ENCODE data around the gene INAFM2.

Gene INAFM2

GRCh38 chr15:40365624-40366456 is 42.3 kb downstream of the INAFM2 start:
- H3K4me3 ChIP-seq (ENCODE audit: low read depth in 1 of 2, low read length in 1 of 2): no peak overlapping the region
- no peaks in the 10 kb centered on the region for H3K9me3 ChIP-seq
- no peak for TF ChIP-seq CTCF (IDR thresholded peaks at IDR 0.05)
- no peaks in the 10 kb centered on the region for H3K27me3 ChIP-seq
- peaks cover 16% of the 10 kb centered on the region for H3K36me3 ChIP-seq
- H3K4me1 ChIP-seq (ENCODE audit: control insufficient read depth in 1 of 2, insufficient read depth in 1 of 2, low read depth in 1 of 2, low read length in 1 of 2): peaks cover 19 to 21% of the 10 kb centered on the region in 2 experiments
- no peak overlapping the region for H3K27ac ChIP-seq

- Histone ChIP-seq H3K4me1 (ENCODE audit: control insufficient read depth in 1 of 2, insufficient read depth in 1 of 2, low read depth in 1 of 2, low read length in 1 of 2) (peaks cover 19 to 21% of the 10 kb centered on the region in 2 experiments), H3K27ac (peak overlapping the region; percentile 84), H3K4me3 (ENCODE audit: low read depth in 1 of 2, low read length in 1 of 2) (peak overlapping the region; percentile 74 to 83), H3K9me3 (no peaks in the 10 kb centered on the region), H3K36me3 (peaks cover 12% of the 10 kb centered on the region), H3K27me3 (no peaks in the 10 kb centered on the region)
- TF ChIP-seq CTCF (IDR thresholded peaks at IDR 0.05): no peak
Measured at GRCh38 chr15:40366457-40367370, 43.2 kb downstream of the INAFM2 start.

- H3K27ac ChIP-seq: peak overlapping the region; percentile 84
- TF ChIP-seq CTCF (IDR thresholded peaks at IDR 0.05): no peak
- H3K4me3 ChIP-seq (ENCODE audit: low read depth in 1 of 2, low read length in 1 of 2): peak overlapping the region; percentile 74 to 83
Measured at GRCh38 chr15:40367371-40367685, 43.8 kb downstream of the INAFM2 start.

GRCh38 chr15:40367686-40368611 is 44.5 kb downstream of the INAFM2 start:
- Histone ChIP-seq H3K4me3 (ENCODE audit: low read depth in 1 of 2, low read length in 1 of 2) (peak overlapping the region; percentile 74 to 83), H3K4me1 (ENCODE audit: control insufficient read depth in 1 of 2, insufficient read depth in 1 of 2, low read depth in 1 of 2, low read length in 1 of 2) (peaks cover 23 to 26% of the 10 kb centered on the region in 2 experiments), H3K36me3 (peaks cover 4% of the 10 kb centered on the region), H3K9me3 (no peaks in the 10 kb centered on the region), H3K27me3 (no peaks in the 10 kb centered on the region), H3K27ac (peak overlapping the region; percentile 84)
- peak; percentile 97 for TF ChIP-seq CTCF (IDR thresholded peaks at IDR 0.05)

More at GRCh38 chr15:40367371-40367685, 43.8 kb downstream of the INAFM2 start:
- Histone ChIP-seq H3K9me3 (no peaks in the 10 kb centered on the region), H3K27me3 (no peaks in the 10 kb centered on the region), H3K36me3 (peaks cover 9% of the 10 kb centered on the region), H3K4me1 (ENCODE audit: control insufficient read depth in 1 of 2, insufficient read depth in 1 of 2, low read depth in 1 of 2, low read length in 1 of 2) (peaks cover 19 to 21% of the 10 kb centered on the region in 2 experiments)

Measured in neutrophil (primary cell).